ENCODE data around the gene SCAPER.
A peak's percentile ranks its signal among the peaks of the same experiment; 100 is the strongest.

Gene SCAPER

GRCh38 chr15:76905013-76905839 is at the start of gene SCAPER:
SCAPER (minus strand) TSS chr15:76905340; CDS start chr15:76883817, 21,523 bp downstream.
- peak; percentile 89 for DNase-seq

- DNase-seq = no peak
Observed at GRCh38 chr15:76954744-76955143, 49.6 kb upstream of the SCAPER start.

GRCh38 chr15:76953913-76954312 is 48.8 kb upstream of the SCAPER start:
- no peak for DNase-seq

- DNase-seq = no peak
Observed at GRCh38 chr15:76951220-76951619, 46.1 kb upstream of the SCAPER start.

GRCh38 chr15:76947454-76947853 is 42.3 kb upstream of the SCAPER start:
- no peak for DNase-seq

GRCh38 chr15:76945494-76946093 is 40.5 kb upstream of the SCAPER start:
- no peak for DNase-seq

GRCh38 chr15:76942331-76942730 is 37.2 kb upstream of the SCAPER start:
- DNase-seq = no peak

- no peak for DNase-seq
Observed at GRCh38 chr15:76941636-76942035, 36.5 kb upstream of the SCAPER start.

GRCh38 chr15:76939715-76940114 is 34.6 kb upstream of the SCAPER start:
- DNase-seq = no peak

- DNase-seq = no peak
Observed at GRCh38 chr15:76938752-76939151, 33.6 kb upstream of the SCAPER start.

GRCh38 chr15:76936671-76937070 is 31.5 kb upstream of the SCAPER start:
- no peak for DNase-seq

GRCh38 chr15:76935620-76936019 is 30.5 kb upstream of the SCAPER start:
- peak; percentile 6 for DNase-seq

- no peak for DNase-seq
Observed at GRCh38 chr15:76932135-76932966, 27.2 kb upstream of the SCAPER start.

- peak; percentile 92 for DNase-seq
Observed at GRCh38 chr15:76931397-76932134, 26.4 kb upstream of the SCAPER start, which contains the start of gene RCN2. RCN2 (plus strand) TSS chr15:76931749; CDS start chr15:76931842, 93 bp downstream.

GRCh38 chr15:76930831-76931396 is 25.8 kb upstream of the SCAPER start:
- peak; percentile 39 for DNase-seq

- DNase-seq = no peak
Observed at GRCh38 chr15:76929011-76929760, 24.0 kb upstream of the SCAPER start.

- no peak for DNase-seq
Observed at GRCh38 chr15:76928201-76928600, 23.1 kb upstream of the SCAPER start.

- DNase-seq = no peak
Observed at GRCh38 chr15:76916369-76916768, 11.2 kb upstream of the SCAPER start.

- no peak for DNase-seq
Observed at GRCh38 chr15:76913737-76914136, 8.6 kb upstream of the SCAPER start.

- no peak for DNase-seq
Observed at GRCh38 chr15:76912430-76912829, 7.3 kb upstream of the SCAPER start.

- DNase-seq = no peak
Observed at GRCh38 chr15:76905855-76906254, 715 bp upstream of the SCAPER start.

Data from NCI-H2171 treated with DMSO at 0.1 percent for 48 hours (cell line).